ENCODE data around the gene XYLT1. TPM values are rescaled to one million over a fixed set of nuclear protein-coding genes. Genes with fewer than 3 reads are reported as not detected.

XYLT1 gene
- total RNA-seq, 4 donors from 2014 or later = 6.6 to 17.2 (median 10.0) TPM

DNA sequence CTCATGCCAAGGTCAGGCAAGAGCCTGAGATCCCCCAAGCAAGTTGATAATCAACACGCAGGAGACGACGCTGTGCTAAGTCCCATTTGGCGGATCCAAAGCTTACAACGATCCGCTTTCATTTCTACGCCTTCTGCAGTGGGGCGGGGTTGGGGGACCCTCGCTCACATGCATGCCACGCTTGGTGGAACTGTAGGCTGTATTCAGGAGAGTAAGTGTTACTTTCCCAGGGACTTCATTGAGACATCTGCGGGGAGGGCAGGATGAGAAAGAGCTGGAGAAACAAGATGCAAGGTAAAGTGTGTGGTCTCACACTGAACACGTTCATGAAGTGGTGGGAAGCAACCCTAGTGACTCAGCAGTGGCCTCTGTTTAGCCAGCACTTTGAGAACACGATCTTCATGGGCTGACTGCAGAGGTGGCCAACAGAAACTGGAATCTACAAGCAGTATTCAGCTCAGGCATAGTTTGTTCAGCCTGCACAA lies 100.5 kb downstream of the XYLT1 start:
- Histone ChIP-seq H3K4me1 (peaks cover 11 to 64% (median 34%) of the 10 kb centered on the region in 3 donors), H3K27me3 (no peaks in the 10 kb centered on the region), H3K36me3 (no peaks in the 10 kb centered on the region), H3K4me3 (no peak overlapping the region), H3K27ac (peak overlapping the region; percentile 46 to 78 (median 62)), H3K9me3 (no peaks in the 10 kb centered on the region)
- no peak for DNase-seq
- 69 to 78% methylated on average over 10 to 12 of the region's 13 CpGs for WGBS, 2 donors
- TF ChIP-seq, protein P1, sequence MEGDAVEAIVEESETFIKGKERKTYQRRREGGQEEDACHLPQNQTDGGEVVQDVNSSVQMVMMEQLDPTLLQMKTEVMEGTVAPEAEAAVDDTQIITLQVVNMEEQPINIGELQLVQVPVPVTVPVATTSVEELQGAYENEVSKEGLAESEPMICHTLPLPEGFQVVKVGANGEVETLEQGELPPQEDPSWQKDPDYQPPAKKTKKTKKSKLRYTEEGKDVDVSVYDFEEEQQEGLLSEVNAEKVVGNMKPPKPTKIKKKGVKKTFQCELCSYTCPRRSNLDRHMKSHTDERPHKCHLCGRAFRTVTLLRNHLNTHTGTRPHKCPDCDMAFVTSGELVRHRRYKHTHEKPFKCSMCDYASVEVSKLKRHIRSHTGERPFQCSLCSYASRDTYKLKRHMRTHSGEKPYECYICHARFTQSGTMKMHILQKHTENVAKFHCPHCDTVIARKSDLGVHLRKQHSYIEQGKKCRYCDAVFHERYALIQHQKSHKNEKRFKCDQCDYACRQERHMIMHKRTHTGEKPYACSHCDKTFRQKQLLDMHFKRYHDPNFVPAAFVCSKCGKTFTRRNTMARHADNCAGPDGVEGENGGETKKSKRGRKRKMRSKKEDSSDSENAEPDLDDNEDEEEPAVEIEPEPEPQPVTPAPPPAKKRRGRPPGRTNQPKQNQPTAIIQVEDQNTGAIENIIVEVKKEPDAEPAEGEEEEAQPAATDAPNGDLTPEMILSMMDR (IDR thresholded peaks at IDR 0.05) = no peak
- TF ChIP-seq POLR2A (IDR thresholded peaks at IDR 0.05) = no peak
- intact Hi-C loops (cut with DNase I) = no loop called here

DNA sequence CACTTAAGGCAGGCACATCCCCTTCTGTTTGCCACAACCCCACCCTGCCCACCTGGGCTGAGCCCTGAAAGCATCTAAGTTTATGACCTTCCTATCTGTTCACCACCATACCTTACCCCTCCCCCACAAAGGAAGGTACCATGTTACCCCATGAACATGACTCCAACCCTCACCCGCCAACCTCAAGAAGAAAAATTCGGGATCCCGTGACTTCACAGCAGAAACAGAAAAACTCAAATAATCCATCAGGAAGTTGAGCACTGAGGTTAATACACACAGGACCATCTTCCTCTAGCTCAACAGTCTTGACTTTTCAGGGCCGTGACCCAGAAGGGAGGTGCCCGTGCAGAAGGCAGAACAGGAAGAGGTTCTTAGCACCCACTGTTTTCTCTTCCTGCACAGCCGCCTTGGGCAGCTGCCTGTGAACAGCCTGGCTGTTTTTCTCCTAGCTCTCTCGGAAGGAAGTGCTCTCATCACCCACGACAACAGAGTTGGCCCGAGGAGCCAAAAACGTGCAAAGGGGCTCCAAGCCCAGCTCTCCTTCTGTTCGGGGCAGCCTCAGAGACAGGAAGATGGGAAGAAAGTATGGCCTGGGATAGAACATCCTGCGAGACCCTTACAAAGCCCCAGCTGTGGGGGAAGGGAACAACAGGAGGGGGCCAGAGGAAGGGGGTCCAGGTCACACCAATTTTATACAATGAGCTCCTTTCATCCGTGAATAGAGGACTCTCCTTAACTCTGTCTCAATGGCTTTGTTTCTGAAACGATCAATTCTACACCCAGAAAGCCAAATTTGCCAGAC lies 101.1 kb downstream of the XYLT1 start:
- 42 to 50% methylated on average over 8 to 12 of the region's 14 CpGs for WGBS, 2 donors
- Histone ChIP-seq H3K9me3 (no peaks in the 10 kb centered on the region), H3K36me3 (no peaks in the 10 kb centered on the region), H3K27ac (peak overlapping the region; percentile 46 to 78 (median 62)), H3K4me1 (peaks cover 16 to 65% (median 40%) of the 10 kb centered on the region in 3 donors), H3K27me3 (no peaks in the 10 kb centered on the region), H3K4me3 (peak overlapping the region in 1 of 4 donors; percentile 29)
- TF ChIP-seq, protein P1 (IDR thresholded peaks at IDR 0.05) = no peak
- peak in 1 of 4 donors; percentile 33 for TF ChIP-seq POLR2A (IDR thresholded peaks at IDR 0.05)
- DNase-seq = peak; percentile 32
- intact Hi-C loops (cut with DNase I) = no loop called here

DNA sequence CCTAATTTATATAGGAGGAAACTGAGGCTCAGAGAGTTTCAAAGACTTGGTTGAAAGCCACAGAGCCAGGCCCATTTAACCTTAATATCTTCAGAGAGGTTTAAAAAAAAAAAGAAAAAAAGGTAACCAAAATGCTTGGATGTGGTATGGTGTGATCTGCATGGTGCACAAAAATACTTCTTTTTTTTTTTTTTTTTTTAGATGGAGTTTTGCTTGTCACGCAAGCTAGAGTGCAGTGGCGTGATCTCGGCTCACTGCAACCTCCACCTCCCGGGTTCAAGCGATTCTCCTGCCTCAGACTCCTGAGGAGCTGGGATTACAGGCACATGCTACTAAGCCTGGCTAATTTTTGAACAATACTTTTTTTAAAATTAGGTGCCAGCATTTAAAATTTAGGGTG lies 101.8 kb downstream of the XYLT1 start:
- TF ChIP-seq, protein P1 (IDR thresholded peaks at IDR 0.05) = no peak
- TF ChIP-seq POLR2A (IDR thresholded peaks at IDR 0.05) = no peak
- H3K27ac ChIP-seq = peak overlapping the region; percentile 36 to 78 (median 62)
- no peaks in the 10 kb centered on the region for H3K9me3 ChIP-seq
- H3K36me3 ChIP-seq = no peaks in the 10 kb centered on the region
- 72 to 76% methylated on average over 5 of the region's 5 CpGs for WGBS, 2 donors
- peak overlapping the region in 1 of 4 donors; percentile 29 for H3K4me3 ChIP-seq
- no peak for DNase-seq
- H3K4me1 ChIP-seq = peaks cover 23 to 72% (median 47%) of the 10 kb centered on the region in 3 donors
- no peaks in the 10 kb centered on the region for H3K27me3 ChIP-seq
- intact Hi-C loops (cut with DNase I) = no loop called here

DNA sequence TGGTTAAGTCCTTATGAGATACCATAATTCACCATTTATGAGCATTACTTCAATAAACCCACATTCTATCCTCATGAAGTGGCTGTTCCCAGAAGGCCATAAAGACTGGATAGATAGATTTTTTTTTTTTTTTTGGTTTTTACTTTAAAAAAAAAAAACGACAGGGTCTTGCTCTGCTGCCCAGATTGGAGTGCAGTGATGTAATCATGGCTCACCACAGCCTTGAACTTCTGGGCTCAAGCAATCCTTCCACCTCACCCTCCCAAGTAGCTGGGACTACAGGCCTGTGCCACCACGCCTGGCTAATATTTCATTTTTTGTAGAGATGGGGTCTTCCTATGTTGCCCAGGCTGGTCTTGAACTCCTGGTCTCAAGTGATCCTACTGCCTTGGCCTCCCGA lies 102.3 kb downstream of the XYLT1 start:
- intact Hi-C loops (cut with DNase I) = no loop called here
- Histone ChIP-seq H3K27me3 (no peaks in the 10 kb centered on the region), H3K4me1 (peaks cover 26 to 77% (median 52%) of the 10 kb centered on the region in 3 donors), H3K27ac (peak overlapping the region in 2 of 4 donors; percentile 3 to 78), H3K9me3 (no peaks in the 10 kb centered on the region), H3K36me3 (no peaks in the 10 kb centered on the region), H3K4me3 (no peak overlapping the region)
- 64 to 77% methylated on average over 2 to 3 of the region's 3 CpGs for WGBS, 2 donors
- TF ChIP-seq, protein P1 (IDR thresholded peaks at IDR 0.05) = no peak
- no peak for TF ChIP-seq POLR2A (IDR thresholded peaks at IDR 0.05)
- DNase-seq = no peak

DNA sequence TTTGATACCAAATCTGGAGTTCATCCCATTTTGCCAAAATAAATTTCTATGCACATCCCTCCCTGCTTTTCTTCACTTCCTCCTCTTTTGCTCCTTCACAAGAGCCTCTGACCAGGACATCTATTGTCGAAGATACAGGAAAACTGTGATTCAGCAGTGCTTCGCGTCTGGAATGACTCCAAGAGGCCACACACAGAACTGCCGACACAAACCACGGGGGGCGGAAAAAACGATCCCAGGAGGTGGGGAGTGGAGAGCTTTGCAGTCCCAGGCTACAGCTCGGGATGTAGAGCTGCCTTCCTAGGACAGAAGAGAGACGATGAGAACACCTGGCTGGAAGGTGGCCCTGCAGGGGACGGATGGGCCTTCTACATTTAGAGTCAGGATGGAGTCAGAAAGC lies 102.8 kb downstream of the XYLT1 start:
- no peak for TF ChIP-seq POLR2A (IDR thresholded peaks at IDR 0.05)
- TF ChIP-seq, protein P1 (IDR thresholded peaks at IDR 0.05) = peak in 3 of 6 experiments; percentile 6 to 22 (median 7)
- H3K4me1 ChIP-seq = peaks cover 30 to 82% (median 52%) of the 10 kb centered on the region in 3 donors
- H3K4me3 ChIP-seq = no peak overlapping the region
- intact Hi-C loops (cut with DNase I) = no loop called here
- WGBS, 2 donors = 65 to 67% methylated on average over 8 to 10 of the region's 10 CpGs
- no peak for DNase-seq
- H3K36me3 ChIP-seq = no peaks in the 10 kb centered on the region
- H3K27ac ChIP-seq = peak overlapping the region in 2 of 4 donors; percentile 56 to 78
- no peaks in the 10 kb centered on the region for H3K27me3 ChIP-seq
- no peaks in the 10 kb centered on the region for H3K9me3 ChIP-seq

Data from esophagus squamous epithelium (tissue), 5 donors.